K562 (cell line): ENCODE measurements around the gene SERTAD3. TPM values are rescaled to one million over a fixed set of nuclear protein-coding genes. Genes with fewer than 3 reads are reported as not detected.

Experiments
- ATF6 ChIP-seq: sonication (generic); formaldehyde crosslinking; IDR thresholded peaks from 2 replicates; pipeline ENCODE4 v1.4.0; 2020; ENCODE audit warnings: mild to moderate bottlenecking, missing genetic modification reagents
- CTBP1 ChIP-seq: fragments of 450-650 bp; IDR thresholded peaks from 2 replicates; pipeline ENCODE4 v1.6.1; 2016; ENCODE audit warnings: borderline replicate concordance
- E2F5 ChIP-seq: sonication (generic); formaldehyde crosslinking; IDR thresholded peaks from 2 replicates; pipeline ENCODE4 v1.8.0; 2022; ENCODE audit warnings: mild to moderate bottlenecking, missing genetic modification reagents
- ETS2 ChIP-seq: IDR thresholded peaks from 2 replicates; pipeline ENCODE4 v1.6.1; 2016; ENCODE audit warnings: borderline replicate concordance, missing genetic modification characterization, mild to moderate bottlenecking, moderate library complexity, missing compliant biosample characterization; ENCODE audit not compliant: poor library complexity, severe bottlenecking
- FOXK1 ChIP-seq: sonication (generic); formaldehyde crosslinking; IDR thresholded peaks from 2 replicates; pipeline ENCODE4 v1.8.0; 2022; ENCODE audit warnings: missing genetic modification reagents, mild to moderate bottlenecking, borderline replicate concordance
- L3MBTL2 ChIP-seq: fragments of 450-650 bp; IDR thresholded peaks from 2 replicates; pipeline ENCODE4 v1.6.1; 2016; ENCODE audit warnings: mild to moderate bottlenecking, moderate library complexity
- MAFK ChIP-seq: IDR thresholded peaks from 2 replicates; pipeline ENCODE4 v1.6.1; 2011; ENCODE audit warnings: low read length, improper control_type of control experiment
- MNT ChIP-seq, 2 experiments: fragments of 450-650 bp; conservative IDR thresholded peaks; 2 replicates each; pipeline ENCODE4 v1.6.1; 2017; ENCODE audit warnings: mild to moderate bottlenecking in 2 of 2, moderate library complexity in 2 of 2
- PHB ChIP-seq: fragments of 250-450 bp; sonication (Bioruptor Pico); IDR thresholded peaks from 2 replicates; pipeline ENCODE4 v1.5.0; 2021
- PHF20 ChIP-seq: fragments of 450-650 bp; IDR thresholded peaks from 2 replicates; pipeline ENCODE4 v1.6.1; 2018; ENCODE audit not compliant: partially characterized antibody
- SAP30 ChIP-seq: fragments of 200-600 bp; sonication (generic); IDR thresholded peaks from 2 replicates; pipeline ENCODE4 v1.6.1; 2012; ENCODE audit warnings: borderline replicate concordance, low read depth, mild to moderate bottlenecking, moderate library complexity, low read length, control low read depth, inconsistent platforms; ENCODE audit not compliant: insufficient read depth, poor library complexity, severe bottlenecking
- SMARCA5 ChIP-seq: fragments of 450-650 bp; IDR thresholded peaks from 2 replicates; pipeline ENCODE4 v1.6.1; 2016
- STAG1 ChIP-seq: sonication (generic); formaldehyde crosslinking; IDR thresholded peaks from 2 replicates; pipeline ENCODE4 v1.5.0; 2020; ENCODE audit warnings: missing genetic modification reagents, borderline replicate concordance
- U2AF1 ChIP-seq: fragments of 200-400 bp; formaldehyde crosslinking; optimal IDR thresholded peaks from 2 replicates; pipeline ENCODE3; 2017; ENCODE audit warnings: mild to moderate bottlenecking, low read depth, low read length, moderate library complexity
- USF1 ChIP-seq: sonication (generic); formaldehyde crosslinking; IDR thresholded peaks from 2 replicates; pipeline ENCODE4 v1.9.0; 2022; ENCODE audit warnings: mild to moderate bottlenecking, missing genetic modification reagents
- ZEB2 ChIP-seq: fragments of 450-650 bp; IDR thresholded peaks from 2 replicates; pipeline ENCODE4 v1.6.1; 2016
- ZFP91 ChIP-seq: sonication (generic); formaldehyde crosslinking; IDR thresholded peaks from 2 replicates; pipeline ENCODE4 v1.8.0; 2022; ENCODE audit warnings: mild to moderate bottlenecking, missing genetic modification reagents
- ZNF133 ChIP-seq: fragments of 250-450 bp; sonication (Bioruptor Pico); IDR thresholded peaks from 2 replicates; pipeline ENCODE4 v1.4.0; 2020; ENCODE audit warnings: mild to moderate bottlenecking
- ZNF3 ChIP-seq: fragments of 250-450 bp; sonication (Bioruptor Pico); IDR thresholded peaks from 2 replicates; pipeline ENCODE4 v1.5.0; 2021; ENCODE audit warnings: mild to moderate bottlenecking, moderate library complexity
- ZNF764 ChIP-seq: fragments of 250-450 bp; sonication (Bioruptor Pico); IDR thresholded peaks from 2 replicates; pipeline ENCODE4 v1.4.0; 2020; ENCODE audit warnings: low read depth, mild to moderate bottlenecking, moderate library complexity
- polyA plus RNA-seq, 8 experiments: library from polyadenylated mRNA; depleted of rRNA in 4 of 8; stranded (reverse) in 5 of 8; unstranded in 3 of 8; fragments of >200 nt; fragmentation: Nextera tagmentation in 2 of 8; fragmentation: Illumina TruSeq in 1 of 8; extraction: Ambion mirVana in 2 of 8; extraction: Trizol in 1 of 8; gene quantifications; 2 replicates each; pipeline versions ENCODE4 v1.2.1 to v1.2.3, GENCODE V29; 2011 to 2014; ENCODE audit warnings: inconsistent platforms in 1 of 8, missing spikeins in 1 of 8
- total RNA-seq, 7 experiments: library from RNA; depleted of rRNA in 6 of 7; stranded (reverse); fragments of >200 nt in 6 of 7; fragmentation: Illumina TruSeq in 2 of 7; extraction: Trizol in 2 of 7; gene quantifications; 2 replicates each; pipeline versions ENCODE4 v1.2.1 to v1.2.3, GENCODE V29; 2011 to 2021; ENCODE audit warnings: low replicate concordance in 1 of 7

SERTAD3 gene
- total and polyA plus RNA-seq, 9 of the 15 experiments (the other 6 are each of a cell fraction or from before 2014, with no cell fraction given): 5.4 to 28.9 (median 17.5) TPM

GRCh38 chr19:40466219-40466984 lies 22.3 kb upstream of the SERTAD3 start (continued):
- TF ChIP-seq U2AF1: no peak
- peak; percentile 65 for TF ChIP-seq SAP30
- peak; percentile 93 to 95 for TF ChIP-seq MNT (conservative IDR thresholded peaks at IDR 0.05)
- no peak for TF ChIP-seq PHF20
- 0 out of 2 replicates have a peak, but pooled peaks have one; percentile 56 for TF ChIP-seq E2F5 (CRISPR knock-in tag)
- no peak for TF ChIP-seq MAFK
- TF ChIP-seq STAG1 (CRISPR knock-in tag): no peak
- TF ChIP-seq ZNF133 (CRISPR knock-in tag): no peak
- no peak for TF ChIP-seq ZEB2
- peak; percentile 57; the same call in 1 of the 2 replicates for TF ChIP-seq ZFP91 (CRISPR knock-in tag)
- TF ChIP-seq ATF6 (CRISPR knock-in tag): no peak
- TF ChIP-seq PHB (CRISPR knock-in tag): 0 out of 2 replicates have a peak, but pooled peaks have one; percentile 5
- TF ChIP-seq L3MBTL2: peak; percentile 20; the same call in 1 of the 2 replicates
- peak; percentile 47; the same call in 1 of the 2 replicates for TF ChIP-seq FOXK1 (CRISPR knock-in tag)
- 0 out of 2 replicates have a peak, but pooled peaks have one; percentile 6 for TF ChIP-seq CTBP1
- no peak for TF ChIP-seq ZNF764 (CRISPR knock-in tag)
- no peak for TF ChIP-seq ZNF3 (CRISPR knock-in tag)
- TF ChIP-seq USF1 (CRISPR knock-in tag): peak; percentile 68; the same call in 1 of the 2 replicates
- no peak for TF ChIP-seq ETS2 (tag)
- peak; percentile 24; the same call in 1 of the 2 replicates for TF ChIP-seq SMARCA5
